ENCODE data around the gene VAT1L. TPM values are rescaled to one million over a fixed set of nuclear protein-coding genes. Genes with fewer than 3 reads are reported as not detected.

VAT1L gene
- total and polyA plus RNA-seq, 4 donors, result 0.17 to 0.98 (median 0.26) TPM

- no peaks in the 10 kb centered on the region for H3K36me3 ChIP-seq (ENCODE audit: control insufficient read depth in 4 of 4, insufficient read depth in 3 of 4, low read depth in 1 of 4, low read length in 3 of 4)
- H3K9ac ChIP-seq (ENCODE audit: low read depth in 1 of 2, low read length in 2 of 2), result no peak overlapping the region
- no peak overlapping the region for H3K4me3 ChIP-seq (ENCODE audit: low read depth in 1 of 3, low read length in 3 of 3)
- no peaks in the 10 kb centered on the region for H3K9me3 ChIP-seq (ENCODE audit: control insufficient read depth in 4 of 4, low read length in 3 of 4)
- no peaks in the 10 kb centered on the region for H3K27me3 ChIP-seq (ENCODE audit: control insufficient read depth in 4 of 4, insufficient read depth in 4 of 4, low read length in 3 of 4)
- no peak overlapping the region for H3K27ac ChIP-seq (ENCODE audit: low read depth in 1 of 2, low read length in 2 of 2)
- no peak for DNase-seq (ENCODE audit: low spot score)
- WGBS, result 87% methylated on average over 3 of the region's 3 CpGs
- TF ChIP-seq TAF1 (conservative IDR thresholded peaks at IDR 0.05) (no peak), HNF4A (conservative IDR thresholded peaks at IDR 0.05) (no peak), REST (IDR thresholded peaks at IDR 0.05) (no peak), NR2F2 (IDR thresholded peaks at IDR 0.05) (no peak), EGR1 (IDR thresholded peaks at IDR 0.05; ENCODE audit: low read depth in 2 of 2) (no peak), RAD21 (IDR thresholded peaks at IDR 0.05) (no peak), FOXA2 (IDR thresholded peaks at IDR 0.05) (no peak), ZBTB33 (IDR thresholded peaks at IDR 0.05) (no peak), RXRA (IDR thresholded peaks at IDR 0.05) (no peak), ATF3 (IDR thresholded peaks at IDR 0.05) (no peak), HNF4G (IDR thresholded peaks at IDR 0.05) (no peak), GABPA (IDR thresholded peaks at IDR 0.05 in 1 of 2, conservative IDR thresholded peaks at IDR 0.05 in 1 of 2) (no peak), FOXA1 (IDR thresholded peaks at IDR 0.05) (no peak), MAX (IDR thresholded peaks at IDR 0.05) (no peak), SP1 (IDR thresholded peaks at IDR 0.05) (no peak), YY1 (IDR thresholded peaks at IDR 0.05) (no peak), CTCF (IDR thresholded peaks at IDR 0.05; ENCODE audit: low read depth, low read length, missing input control) (no peak), JUND (IDR thresholded peaks at IDR 0.05) (no peak)
- no peaks in the 10 kb centered on the region for H3K4me1 ChIP-seq (ENCODE audit: control insufficient read depth in 4 of 4, insufficient read depth in 4 of 4, low read length in 3 of 4)
Measured at GRCh38 chr16:77860953-77861352, 72.6 kb downstream of the VAT1L start.
